ENCODE data around the gene TBC1D2B. TPM values are rescaled to one million over a fixed set of nuclear protein-coding genes. Genes with fewer than 3 reads are reported as not detected.
A peak's percentile ranks its signal among the peaks of the same experiment; 100 is the strongest.
"Not testable (repeated sequence)": the region's sequence is repeated elsewhere in the genome, so short reads cannot be mapped to it uniquely, and the experiment has no call there.

The TBC1D2B gene
- total and polyA plus RNA-seq, 2 of the 4 experiments (the other 2 are of a cell fraction), result 17.7 to 28.3 TPM

GRCh38 chr15:77996713-77997171, 80.8 kb downstream of the TBC1D2B start:
- H3K18ac ChIP-seq (ENCODE audit: low read depth, low read length); in situ Hi-C loops (cut with MboI; ENCODE audit: low sequenced_read_pairs); H3K14ac ChIP-seq (replicated peaks; ENCODE audit: low read depth, low read length); H2BK5ac ChIP-seq (ENCODE audit: low read depth, low read length, poor library complexity, severe bottlenecking); CTCF ChIA-PET; dilution Hi-C loops (cut with HindIII; ENCODE audit: low sequenced_read_pairs, unreplicated experiment); H4K5ac ChIP-seq (ENCODE audit: low read depth, low read length); intact Hi-C loops (cut with micrococcal nuclease); H3K27me3 ChIP-seq (ENCODE audit: control insufficient read depth, insufficient read depth, low read length); H2BK120ac ChIP-seq (ENCODE audit: low read depth, low read length); DNase-seq; H2AK9ac ChIP-seq (replicated peaks; ENCODE audit: low read depth, low read length, poor library complexity); H3K4ac ChIP-seq (ENCODE audit: low read depth, low read length); H2BK15ac ChIP-seq (ENCODE audit: low read depth, low read length); H3K9me1 ChIP-seq (ENCODE audit: insufficient read depth, low read length); H3K9me3 ChIP-seq (ENCODE audit: control insufficient read depth, insufficient read depth, low read length); H4K8ac ChIP-seq (ENCODE audit: low read depth in 2 of 2, low read length in 2 of 2); H3K9ac ChIP-seq (ENCODE audit: low read depth, low read length); ATAC-seq (ENCODE audit: low read depth); H3K4me2 ChIP-seq (ENCODE audit: low read depth, low read length); H3K56ac ChIP-seq (ENCODE audit: extremely low read depth, insufficient read depth, low read length); H3K27ac ChIP-seq (ENCODE audit: insufficient read depth, low read length); H4K91ac ChIP-seq (ENCODE audit: insufficient read depth, low read depth, low read length); H2BK20ac ChIP-seq (ENCODE audit: low read depth, low read length); H2AK5ac ChIP-seq (ENCODE audit: low read depth, low read length); H3K4me3 ChIP-seq (ENCODE audit: insufficient read depth, low read depth, low read length); H3K23ac ChIP-seq (ENCODE audit: low read depth, low read length); H2AFZ ChIP-seq (replicated peaks; ENCODE audit: low read length, poor library complexity); POLR2A ChIA-PET (ENCODE audit: unreplicated experiment): not testable (repeated sequence)
- Histone ChIP-seq H3K79me1 (ENCODE audit: low read depth in 1 of 2, low read length in 2 of 2) (peaks cover 0 to 35% of the 10 kb centered on the region in 2 experiments; a peak in 2 of 4 replicates), H3K4me1 (ENCODE audit: control insufficient read depth, insufficient read depth, low read length) (peaks cover 19% of the 10 kb centered on the region), H4K20me1 (ENCODE audit: insufficient read depth, low read length) (peaks cover 30% of the 10 kb centered on the region), H3K36me3 (ENCODE audit: control insufficient read depth, insufficient read depth, low read length) (peaks cover 39% of the 10 kb centered on the region)
- BruUV-seq (replicated peaks), result TSS peak; percentile 50
- 64% methylated on average over 2 of the region's 4 CpGs; no CpG with 5 or more reads in 1 of the 2 experiments for WGBS, 2 experiments (ENCODE audit: extremely low coverage in 2 of 2, insufficient read length in 1 of 2)

GRCh38 chr15:77996226-77996625, 81.3 kb downstream of the TBC1D2B start:
- H4K91ac ChIP-seq (ENCODE audit: insufficient read depth, low read depth, low read length); BruUV-seq (replicated peaks); H2AK9ac ChIP-seq (replicated peaks; ENCODE audit: low read depth, low read length, poor library complexity); H3K9me3 ChIP-seq (ENCODE audit: control insufficient read depth, insufficient read depth, low read length); H3K9me1 ChIP-seq (ENCODE audit: insufficient read depth, low read length); H2BK5ac ChIP-seq (ENCODE audit: low read depth, low read length, poor library complexity, severe bottlenecking); H2AK5ac ChIP-seq (ENCODE audit: low read depth, low read length); POLR2A ChIA-PET (ENCODE audit: unreplicated experiment); DNase-seq; H3K18ac ChIP-seq (ENCODE audit: low read depth, low read length); H4K5ac ChIP-seq (ENCODE audit: low read depth, low read length); H3K27ac ChIP-seq (ENCODE audit: insufficient read depth, low read length); H2BK20ac ChIP-seq (ENCODE audit: low read depth, low read length); dilution Hi-C loops (cut with HindIII; ENCODE audit: low sequenced_read_pairs, unreplicated experiment); H2BK15ac ChIP-seq (ENCODE audit: low read depth, low read length); intact Hi-C loops (cut with micrococcal nuclease); H3K4ac ChIP-seq (ENCODE audit: low read depth, low read length); H3K27me3 ChIP-seq (ENCODE audit: control insufficient read depth, insufficient read depth, low read length); H3K9ac ChIP-seq (ENCODE audit: low read depth, low read length); H3K4me3 ChIP-seq (ENCODE audit: insufficient read depth, low read depth, low read length); H3K14ac ChIP-seq (replicated peaks; ENCODE audit: low read depth, low read length); H3K4me2 ChIP-seq (ENCODE audit: low read depth, low read length); H2BK120ac ChIP-seq (ENCODE audit: low read depth, low read length); CTCF ChIA-PET; ATAC-seq (ENCODE audit: low read depth); H2AFZ ChIP-seq (replicated peaks; ENCODE audit: low read length, poor library complexity); H4K8ac ChIP-seq (ENCODE audit: low read depth in 2 of 2, low read length in 2 of 2); H3K56ac ChIP-seq (ENCODE audit: extremely low read depth, insufficient read depth, low read length); H3K23ac ChIP-seq (ENCODE audit: low read depth, low read length); in situ Hi-C loops (cut with MboI; ENCODE audit: low sequenced_read_pairs): not testable (repeated sequence)
- Histone ChIP-seq H3K79me1 (ENCODE audit: low read depth in 1 of 2, low read length in 2 of 2) (peaks cover 0 to 34% of the 10 kb centered on the region in 2 experiments; a peak in 2 of 4 replicates), H4K20me1 (ENCODE audit: insufficient read depth, low read length) (peaks cover 34% of the 10 kb centered on the region), H3K4me1 (ENCODE audit: control insufficient read depth, insufficient read depth, low read length) (peaks cover 22% of the 10 kb centered on the region), H3K36me3 (ENCODE audit: control insufficient read depth, insufficient read depth, low read length) (peaks cover 35% of the 10 kb centered on the region)
- WGBS, 2 experiments (ENCODE audit: extremely low coverage in 2 of 2, insufficient read length in 1 of 2), result no CpG with 5 or more reads among the region's 8 CpGs

All from IMR-90 (cell line).